Measurements from ENCODE around the gene GTPBP3.

The GTPBP3 gene

GRCh38 chr19:17391371-17392151 lies 54.2 kb downstream of the GTPBP3 start:
- DNase-seq, result no peak

All from NCI-H2081 (cell line).